GM12878 (cell line): ENCODE results near the gene RNF150. TPM values are rescaled to one million over a fixed set of nuclear protein-coding genes. Genes with fewer than 3 reads are reported as not detected.

Source experiments
- ATAC-seq: fragments of 200-7000 bp; cut with Tn5 transposase; 3 replicates; pipeline ENCODE4 v1.9.1; 2020; ENCODE audit warnings: mild to moderate bottlenecking, moderate library complexity
- BruUV-seq: library from RNA; stranded (reverse); fragments of 400-500 nt; replicated peaks from 2 replicates; lab custom pipeline; 2021; lab: Mats Ljungman, UMichigan
- CTCF ChIA-PET: fragments of 300-600 bp; sonication (Branson Sonifier 250); formaldehyde crosslinking; extraction: SDS; loops from one replicate; lab custom pipeline; 2021; ENCODE audit warnings: inconsistent platforms; lab: Yijun Ruan, JAX
- POLR2A ChIA-PET: fragments of 350-600 bp; formaldehyde crosslinking; extraction: SDS; loops from one replicate; lab custom pipeline; 2021; ENCODE audit warnings: inconsistent platforms; lab: Charles Lee
- RAD21 ChIA-PET: fragments of 300-600 bp; sonication (Branson Sonifier 250); formaldehyde crosslinking; loops from one replicate; lab custom pipeline; 2023; ENCODE audit warnings: antibody characterized with exemption; ENCODE audit not compliant: unreplicated experiment; lab: Charles Lee
- SMC1A ChIA-PET: fragments of 300-600 bp; sonication (Branson Sonifier 250); formaldehyde crosslinking; loops from one replicate; lab custom pipeline; 2023; ENCODE audit not compliant: unreplicated experiment, uncharacterized antibody; lab: Charles Lee
- DNase-seq: peaks from one replicate; pipeline ENCODE4 v3.0.0-alpha.2; 2011; ENCODE audit warnings: low read depth, low spot score
- FAIRE-seq: peaks from 3 replicates; lab custom pipeline; 2011; peaks lifted over from hg19 to GRCh38; lab: Jason Lieb, UNC
- H2AFZ ChIP-seq: 2 replicates; pipeline ENCODE4 v1.6.0; 2011; ENCODE audit warnings: low read depth, low read length, control low read depth; ENCODE audit not compliant: control insufficient read depth
- H3K27ac ChIP-seq: 2 replicates; pipeline ENCODE4 v1.5.1; 2011; ENCODE audit warnings: control low read depth; ENCODE audit not compliant: control insufficient read depth, insufficient read depth
- H3K27me3 ChIP-seq, 2 experiments: replicated peaks in 1 of 2; 2 replicates each; pipeline versions ENCODE4 v1.6.0 to v1.6.1; 2011; ENCODE audit warnings: low read length in 1 of 2; ENCODE audit not compliant: control insufficient read depth in 2 of 2, insufficient read depth in 2 of 2
- H3K36me3 ChIP-seq, 2 experiments: 2 replicates each; pipeline ENCODE4 v1.5.1; 2011; ENCODE audit warnings: low read length in 1 of 2; ENCODE audit not compliant: control insufficient read depth in 2 of 2, insufficient read depth in 2 of 2
- H3K4me1 ChIP-seq: 2 replicates; pipeline ENCODE4 v1.6.1; 2011; ENCODE audit warnings: mild to moderate bottlenecking, low read length, moderate library complexity, mixed read lengths; ENCODE audit not compliant: control insufficient read depth, insufficient read depth
- H3K4me2 ChIP-seq: 2 replicates; pipeline ENCODE4 v1.6.0; 2011; ENCODE audit warnings: control low read depth; ENCODE audit not compliant: control insufficient read depth, insufficient read depth
- H3K4me3 ChIP-seq: fragments of 200-600 bp; sonication (generic); 2 replicates; pipeline ENCODE4 v1.5.1; 2016
- H3K79me2 ChIP-seq: 2 replicates; pipeline ENCODE4 v1.6.0; 2011; ENCODE audit warnings: low read length; ENCODE audit not compliant: control insufficient read depth, insufficient read depth
- H3K9ac ChIP-seq: 2 replicates; pipeline ENCODE4 v1.8.0; 2011; ENCODE audit warnings: low read length, control low read depth, mixed read lengths; ENCODE audit not compliant: control insufficient read depth, insufficient read depth
- H3K9me3 ChIP-seq: replicated peaks from 3 replicates; pipeline ENCODE4 v1.5.1; 2011; ENCODE audit warnings: mild to moderate bottlenecking, low read length; ENCODE audit not compliant: control insufficient read depth, insufficient read depth
- H4K20me1 ChIP-seq: 2 replicates; pipeline ENCODE4 v1.6.0; 2011; ENCODE audit not compliant: control insufficient read depth, insufficient read depth
- BHLHE40 ChIP-seq, 2 experiments: fragments of 450-650 bp in 1 of 2; IDR thresholded peaks; 2 replicates each; pipeline ENCODE4 v1.6.1; 2011 to 2017; ENCODE audit warnings: low read depth in 2 of 2, borderline replicate concordance in 1 of 2, improper control_type of control experiment in 1 of 2, low read length in 1 of 2, mild to moderate bottlenecking in 1 of 2
- E4F1 ChIP-seq: fragments of 450-650 bp; IDR thresholded peaks from 2 replicates; pipeline ENCODE4 v1.6.1; 2018; ENCODE audit warnings: borderline replicate concordance, mild to moderate bottlenecking; ENCODE audit not compliant: partially characterized antibody
- HDAC6 ChIP-seq: fragments of 200-600 bp; sonication (generic); IDR thresholded peaks from one replicate; pipeline ENCODE4 v1.8.0; 2017; ENCODE audit warnings: antibody characterized with exemption; ENCODE audit not compliant: unreplicated experiment
- HDGF ChIP-seq: fragments of 450-650 bp; IDR thresholded peaks from 2 replicates; pipeline ENCODE4 v1.6.1; 2016; ENCODE audit warnings: antibody characterized with exemption
- MTA3 ChIP-seq: IDR thresholded peaks from 2 replicates; pipeline ENCODE4 v1.6.1; 2012; ENCODE audit warnings: low read length, inconsistent platforms, borderline replicate concordance
- NKRF ChIP-seq: fragments of 450-650 bp; conservative IDR thresholded peaks from 2 replicates; pipeline ENCODE4 v1.6.1; 2017; ENCODE audit warnings: mild to moderate bottlenecking, moderate library complexity
- RUNX3 ChIP-seq: IDR thresholded peaks from 2 replicates; pipeline ENCODE4 v1.6.1; 2012; ENCODE audit warnings: low read length, inconsistent platforms
- SMARCA5 ChIP-seq: fragments of 450-650 bp; IDR thresholded peaks from 2 replicates; pipeline ENCODE4 v1.6.1; 2017; ENCODE audit warnings: mild to moderate bottlenecking
- SREBF1 ChIP-seq: IDR thresholded peaks from 2 replicates; pipeline ENCODE4 v1.6.1; 2012; ENCODE audit warnings: mild to moderate bottlenecking, low read length
- WGBS: methylation state at CpG from one replicate; pipeline ENCODE4 v1.1.6; 2016; ENCODE audit warnings: low lambda C conversion rate; ENCODE audit not compliant: insufficient replicate concordance, insufficient coverage; ENCODE audit errors: missing lambda C conversion rate; 5-methylcytosine and 5-hydroxymethylcytosine counted together
- in situ Hi-C: fragments of 300-500 bp; cut with MboI; formaldehyde crosslinking; loops from 9 replicates; pipeline ENCODE4 v1.14.3; 2018; ENCODE audit warnings: mixed read lengths
- intact Hi-C: fragments of 100-400 bp; cut with micrococcal nuclease; formaldehyde crosslinking; loops from one replicate; pipeline ENCODE4 v1.14.2; 2022; ENCODE audit not compliant: unreplicated experiment
- polyA plus RNA-seq, 11 experiments: library from polyadenylated mRNA; depleted of rRNA in 4 of 11; unstranded in 6 of 11; stranded (reverse) in 5 of 11; fragments of >200 nt; fragmentation: Nextera tagmentation in 4 of 11; fragmentation: Illumina TruSeq in 1 of 11; extraction: Ambion mirVana in 4 of 11; extraction: Trizol in 1 of 11; gene quantifications; 1 replicate in 1 of 11; 2 replicates in 10 of 11; pipeline versions ENCODE4 v1.2.1 to v1.2.3, GENCODE V29; 2011 to 2016; ENCODE audit warnings: inconsistent platforms in 2 of 11, missing spikeins in 2 of 11, low read depth in 1 of 11
- total RNA-seq, 4 experiments: library from RNA; depleted of rRNA in 3 of 4; stranded (reverse); fragments of >200 nt in 3 of 4; fragmentation: Illumina TruSeq in 1 of 4; extraction: Trizol in 1 of 4; gene quantifications; 2 replicates each; pipeline versions ENCODE4 v1.2.1 to v1.2.3, GENCODE V29; 2013 to 2021
- TF ChIP-seq, protein P1 (sequence below): fragments of 450-650 bp; formaldehyde crosslinking; IDR thresholded peaks from 2 replicates; pipeline ENCODE4 v1.4.0; 2020; ENCODE audit warnings: mild to moderate bottlenecking, moderate library complexity

The RNF150 gene
- total and polyA plus RNA-seq, 10 of the 15 experiments (the other 5 are each of a cell fraction or from before 2014, with no cell fraction given): 0.01 to 2.3 (median 0.04) TPM; not detected in 6

GRCh38 chr4:140955641-140956040 lies 177.6 kb downstream of the RNF150 start:
- no peak overlapping the region for H3K4me3 ChIP-seq
- POLR2A ChIA-PET: no interaction called here
- no peak overlapping the region for H3K4me2 ChIP-seq
- CTCF ChIA-PET: no interaction called here
- SMC1A ChIA-PET: no interaction called here
- no peak overlapping the region for H2AFZ ChIP-seq
- intact Hi-C loops: no loop called here
- H3K36me3 ChIP-seq: no peaks in the 10 kb centered on the region
- RAD21 ChIA-PET: no interaction called here
- H3K27ac ChIP-seq: no peak overlapping the region
- 11% methylated on average over 1 of the region's 1 CpG for WGBS
- in situ Hi-C loops: no loop called here
- DNase-seq: no peak
- no peaks in the 10 kb centered on the region for H3K9me3 ChIP-seq
- no peak for ATAC-seq
- no peaks in the 10 kb centered on the region for H3K27me3 ChIP-seq
- BruUV-seq: no TSS peak
- TF ChIP-seq, protein P1, sequence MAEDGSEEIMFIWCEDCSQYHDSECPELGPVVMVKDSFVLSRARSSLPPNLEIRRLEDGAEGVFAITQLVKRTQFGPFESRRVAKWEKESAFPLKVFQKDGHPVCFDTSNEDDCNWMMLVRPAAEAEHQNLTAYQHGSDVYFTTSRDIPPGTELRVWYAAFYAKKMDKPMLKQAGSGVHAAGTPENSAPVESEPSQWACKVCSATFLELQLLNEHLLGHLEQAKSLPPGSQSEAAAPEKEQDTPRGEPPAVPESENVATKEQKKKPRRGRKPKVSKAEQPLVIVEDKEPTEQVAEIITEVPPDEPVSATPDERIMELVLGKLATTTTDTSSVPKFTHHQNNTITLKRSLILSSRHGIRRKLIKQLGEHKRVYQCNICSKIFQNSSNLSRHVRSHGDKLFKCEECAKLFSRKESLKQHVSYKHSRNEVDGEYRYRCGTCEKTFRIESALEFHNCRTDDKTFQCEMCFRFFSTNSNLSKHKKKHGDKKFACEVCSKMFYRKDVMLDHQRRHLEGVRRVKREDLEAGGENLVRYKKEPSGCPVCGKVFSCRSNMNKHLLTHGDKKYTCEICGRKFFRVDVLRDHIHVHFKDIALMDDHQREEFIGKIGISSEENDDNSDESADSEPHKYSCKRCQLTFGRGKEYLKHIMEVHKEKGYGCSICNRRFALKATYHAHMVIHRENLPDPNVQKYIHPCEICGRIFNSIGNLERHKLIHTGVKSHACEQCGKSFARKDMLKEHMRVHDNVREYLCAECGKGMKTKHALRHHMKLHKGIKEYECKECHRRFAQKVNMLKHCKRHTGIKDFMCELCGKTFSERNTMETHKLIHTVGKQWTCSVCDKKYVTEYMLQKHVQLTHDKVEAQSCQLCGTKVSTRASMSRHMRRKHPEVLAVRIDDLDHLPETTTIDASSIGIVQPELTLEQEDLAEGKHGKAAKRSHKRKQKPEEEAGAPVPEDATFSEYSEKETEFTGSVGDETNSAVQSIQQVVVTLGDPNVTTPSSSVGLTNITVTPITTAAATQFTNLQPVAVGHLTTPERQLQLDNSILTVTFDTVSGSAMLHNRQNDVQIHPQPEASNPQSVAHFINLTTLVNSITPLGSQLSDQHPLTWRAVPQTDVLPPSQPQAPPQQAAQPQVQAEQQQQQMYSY: no peak
- TF ChIP-seq MTA3 (no peak), HDGF (no peak), SMARCA5 (no peak)
- TF ChIP-seq, all 136 proteins: peak for 0
- no peak for FAIRE-seq
- Histone ChIP-seq H3K4me1 (no peaks in the 10 kb centered on the region), H4K20me1 (no peaks in the 10 kb centered on the region), H3K9ac (no peak overlapping the region), H3K79me2 (no peaks in the 10 kb centered on the region)

DNA sequence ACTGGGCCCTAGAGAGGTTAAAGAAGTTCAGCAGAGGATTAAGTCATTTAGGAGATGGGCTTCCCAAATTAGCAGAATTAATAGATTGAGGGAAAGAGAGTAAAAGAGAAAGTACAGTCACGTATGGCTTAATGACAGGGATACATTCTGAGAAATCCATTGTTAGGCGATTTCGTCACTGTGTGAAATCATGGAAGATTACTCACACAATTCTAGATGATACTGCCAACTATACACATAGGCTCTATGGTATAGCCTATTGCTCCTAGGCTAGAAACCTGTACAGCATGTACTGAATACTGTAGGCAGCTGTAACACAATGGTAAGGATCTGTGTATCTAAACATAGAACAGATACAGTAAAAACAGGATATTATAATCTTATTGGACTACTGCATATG lies 180.6 kb downstream of the RNF150 start:
- no peak overlapping the region for H3K4me2 ChIP-seq
- H4K20me1 ChIP-seq: no peaks in the 10 kb centered on the region
- H3K9ac ChIP-seq: no peak overlapping the region
- ChIA-PET CTCF (no interaction called here), RAD21 (no interaction called here), POLR2A (no interaction called here), SMC1A (no interaction called here)
- no peak overlapping the region for H2AFZ ChIP-seq
- FAIRE-seq (no peak), DNase-seq (no peak), ATAC-seq (no peak)
- H3K27me3 ChIP-seq: no peaks in the 10 kb centered on the region
- no peak overlapping the region for H3K27ac ChIP-seq
- in situ Hi-C loops (no loop called here), intact Hi-C loops (no loop called here)
- H3K36me3 ChIP-seq: no peaks in the 10 kb centered on the region
- 83% methylated on average over 3 of the region's 3 CpGs for WGBS
- H3K9me3 ChIP-seq: no peaks in the 10 kb centered on the region
- H3K4me3 ChIP-seq: no peak overlapping the region
- BruUV-seq: no TSS peak
- no peaks in the 10 kb centered on the region for H3K4me1 ChIP-seq
- H3K79me2 ChIP-seq: no peaks in the 10 kb centered on the region
- TF ChIP-seq E4F1 (no peak), SREBF1 (no peak), HDAC6 (no peak), NKRF (no peak), RUNX3 (no peak), BHLHE40 (IDR thresholded peaks at IDR 0.05; ENCODE audit: borderline replicate concordance in 1 of 2, low read depth in 2 of 2, low read length in 1 of 2) (no peak)
